HepG2 (cell line): ENCODE results near the gene DDX10. TPM values are rescaled to one million over a fixed set of nuclear protein-coding genes. Genes with fewer than 3 reads are reported as not detected.
A peak's percentile ranks its signal among the peaks of the same experiment; 100 is the strongest.

ENCODE experiments used
- ATAC-seq: fragments of 200-7000 bp; cut with Tn5 transposase; 3 replicates; pipeline ENCODE4 v1.9.1; 2020; ENCODE audit warnings: mild to moderate bottlenecking, moderate library complexity
- BruUV-seq: library from RNA; stranded (reverse); fragments of 400-500 nt; replicated peaks from 2 replicates; lab custom pipeline; 2021; lab: Mats Ljungman, UMichigan
- CTCF ChIA-PET: fragments of 300-600 bp; formaldehyde crosslinking; extraction: SDS; loops from one replicate; lab custom pipeline; 2021; ENCODE audit warnings: low total read pairs, inconsistent platforms, low intra/inter-chr PET ratio; lab: Yijun Ruan, JAX
- POLR2A ChIA-PET: fragments of 350-600 bp; sonication (Branson Sonifier 250); formaldehyde crosslinking; loops from one replicate; lab custom pipeline; 2020; ENCODE audit warnings: antibody characterized with exemption, inconsistent platforms; lab: Yijun Ruan, JAX
- DNase-seq: peaks from one replicate; pipeline ENCODE4 v3.0.0-alpha.2; 2015; ENCODE audit warnings: low spot score
- FAIRE-seq: peaks from 3 replicates; lab custom pipeline; 2011; peaks lifted over from hg19 to GRCh38; lab: Jason Lieb, UNC
- H2AFZ ChIP-seq: one replicate; pipeline ENCODE4 v1.6.1; 2011; ENCODE audit warnings: low read length, inconsistent platforms
- H3K27ac ChIP-seq: fragments of 300-600 bp; 3 replicates; pipeline ENCODE4 v1.8.0; 2011; ENCODE audit warnings: mixed run types, mild to moderate bottlenecking, mixed read lengths, low read length, inconsistent platforms; ENCODE audit not compliant: insufficient read depth; ENCODE audit errors: extremely low read length
- H3K27me3 ChIP-seq, 2 experiments: fragments of 200-600 bp in 1 of 2; 2 replicates in 1 of 2; 3 replicates in 1 of 2; pipeline versions ENCODE4 v1.6.0 to v1.8.0; 2011; ENCODE audit warnings: low read length in 2 of 2, mild to moderate bottlenecking in 2 of 2, moderate library complexity in 2 of 2, inconsistent platforms in 1 of 2; ENCODE audit not compliant: insufficient read depth in 2 of 2, control insufficient read depth in 1 of 2
- H3K36me3 ChIP-seq, 2 experiments: fragments of 200-600 bp in 1 of 2; replicated peaks in 1 of 2; 2 replicates in 1 of 2; 3 replicates in 1 of 2; pipeline versions ENCODE4 v1.5.1 to v1.8.0; 2011; ENCODE audit warnings: low read length in 2 of 2, inconsistent platforms in 1 of 2; ENCODE audit not compliant: insufficient read depth in 2 of 2, control insufficient read depth in 1 of 2
- H3K4me1 ChIP-seq: 2 replicates; pipeline ENCODE4 v1.5.1; 2012; ENCODE audit warnings: low read length, inconsistent platforms; ENCODE audit not compliant: insufficient read depth
- H3K4me2 ChIP-seq: 2 replicates; pipeline ENCODE4 v1.6.0; 2011; ENCODE audit warnings: low read depth, low read length, inconsistent platforms
- H3K4me3 ChIP-seq, 3 experiments: fragments of 200-600 bp in 1 of 3; sonication (generic), shearing (Covaris generic) in 1 of 3; replicated peaks in 1 of 3; 2 replicates each; pipeline ENCODE4 v1.5.1; 2011 to 2016; ENCODE audit warnings: low read length in 3 of 3, inconsistent platforms in 2 of 3, low read depth in 2 of 3, mild to moderate bottlenecking in 2 of 3, control low read depth in 1 of 3, mixed read lengths in 1 of 3; ENCODE audit not compliant: insufficient read depth in 1 of 3
- H3K79me2 ChIP-seq: one replicate; pipeline ENCODE4 v1.6.1; 2011; ENCODE audit warnings: low read length, inconsistent platforms; ENCODE audit not compliant: insufficient read depth
- H3K9ac ChIP-seq: 2 replicates; pipeline ENCODE4 v1.6.0; 2011; ENCODE audit warnings: mild to moderate bottlenecking, low read depth, low read length, inconsistent platforms; ENCODE audit not compliant: insufficient read depth
- H3K9me3 ChIP-seq: 2 replicates; pipeline ENCODE4 v1.5.1; 2012; ENCODE audit warnings: mild to moderate bottlenecking, low read length
- H4K20me1 ChIP-seq: 2 replicates; pipeline ENCODE4 v1.6.0; 2011; ENCODE audit warnings: inconsistent platforms, mild to moderate bottlenecking, low read length, moderate library complexity; ENCODE audit not compliant: insufficient read depth
- ARID5B ChIP-seq: IDR thresholded peaks from 2 replicates; pipeline ENCODE4 v1.4.0; 2020; ENCODE audit warnings: mild to moderate bottlenecking, missing genetic modification reagents
- CEBPB ChIP-seq: IDR thresholded peaks from 2 replicates; pipeline ENCODE4 v1.6.1; 2011; ENCODE audit warnings: low read depth, low read length, improper control_type of control experiment, borderline replicate concordance
- HNF4A ChIP-seq: sonication (generic); formaldehyde crosslinking; IDR thresholded peaks from 2 replicates; pipeline ENCODE4 v1.4.0; 2020; ENCODE audit warnings: missing genetic modification reagents
- PHF8 ChIP-seq: sonication (generic); formaldehyde crosslinking; IDR thresholded peaks from 2 replicates; pipeline ENCODE4 v1.5.0; 2020; ENCODE audit warnings: missing genetic modification reagents
- TEAD3 ChIP-seq: optimal IDR thresholded peaks from 2 replicates; pipeline ENCODE3; 2016; ENCODE audit warnings: borderline replicate concordance
- ZNF263 ChIP-seq: sonication (generic); formaldehyde crosslinking; IDR thresholded peaks from 2 replicates; pipeline ENCODE4 v1.4.0; 2020; ENCODE audit warnings: missing genetic modification reagents
- ZNF432 ChIP-seq: sonication (generic); formaldehyde crosslinking; IDR thresholded peaks from 2 replicates; pipeline ENCODE4 v1.5.0; 2020; ENCODE audit warnings: missing genetic modification reagents, mild to moderate bottlenecking, borderline replicate concordance
- ZNF839 ChIP-seq: sonication (generic); formaldehyde crosslinking; IDR thresholded peaks from 2 replicates; pipeline ENCODE4 v1.4.0; 2020; ENCODE audit warnings: missing genetic modification reagents, mild to moderate bottlenecking, borderline replicate concordance
- WGBS: methylation state at CpG from one replicate; pipeline ENCODE4 v1.1.6; 2017; ENCODE audit warnings: low lambda C conversion rate; 5-methylcytosine and 5-hydroxymethylcytosine counted together
- in situ Hi-C: cut with HindIII; loops from 2 replicates; pipeline ENCODE4 v1.10.0; 2017; ENCODE audit warnings: low pct_unique_long_range_greater_than_20kb; ENCODE audit not compliant: extremely low pct_ligation_motif_present
- intact Hi-C: fragments of 100-400 bp; cut with micrococcal nuclease; formaldehyde crosslinking; loops from one replicate; pipeline ENCODE4 v1.10.0; 2022; ENCODE audit not compliant: unreplicated experiment
- polyA plus RNA-seq, 8 experiments: library from polyadenylated mRNA; depleted of rRNA in 3 of 8; stranded (reverse) in 7 of 8; unstranded in 1 of 8; fragments of >200 nt; fragmentation: Illumina TruSeq in 4 of 8; extraction: Trizol in 4 of 8; gene quantifications; 2 replicates each; pipeline versions ENCODE4 v1.2.1 to v1.2.3, GENCODE V29; 2011 to 2016; ENCODE audit warnings: low read depth in 4 of 8, missing spikeins in 1 of 8, mixed read lengths in 1 of 8; ENCODE audit not compliant: insufficient read depth in 1 of 8
- total RNA-seq, 5 experiments: library from RNA; depleted of rRNA; stranded (reverse); fragments of >200 nt; fragmentation: Illumina TruSeq; extraction: Trizol; gene quantifications; 2 replicates each; pipeline ENCODE4 v1.2.3, GENCODE V29; 2016; ENCODE audit warnings: low read depth in 1 of 5

DDX10 gene
- total and polyA plus RNA-seq, 2 of the 13 experiments (the other 11 are each of a cell fraction or from before 2014, with no cell fraction given), result 17.0 to 32.0 TPM

- no peak overlapping the region for H3K4me2 ChIP-seq
- DNase-seq (peak; percentile 29), FAIRE-seq (no peak), ATAC-seq (peak; percentile 77)
- in situ Hi-C loops, result no loop called here
- WGBS, result 0% methylated on average over 2 of the region's 2 CpGs
- no TSS peak for BruUV-seq
- peaks cover 7% of the 10 kb centered on the region; the same call in 1 of the 2 replicates for H3K4me1 ChIP-seq
- H3K9me3 ChIP-seq, result no peaks in the 10 kb centered on the region
- POLR2A ChIA-PET, result no interaction called here
- H2AFZ ChIP-seq, result no peak overlapping the region
- H3K4me3 ChIP-seq, result no peak overlapping the region
- TF ChIP-seq CEBPB (0 out of 2 replicates have a peak, but pooled peaks have one; percentile 9), ZNF839 (CRISPR knock-in tag) (no peak), TEAD3 (CRISPR knock-in tag) (peak; percentile 63), ZNF263 (CRISPR knock-in tag) (peak; percentile 91), ZNF432 (CRISPR knock-in tag) (no peak), HNF4A (CRISPR knock-in tag) (peak; percentile 59), ARID5B (CRISPR knock-in tag) (0 out of 2 replicates have a peak, but pooled peaks have one; percentile 23), PHF8 (CRISPR knock-in tag) (no peak)
- no peaks in the 10 kb centered on the region for H3K79me2 ChIP-seq
- no peaks in the 10 kb centered on the region for H3K36me3 ChIP-seq
- intact Hi-C loops, result loop anchor here (5.0 kb wide), 1 partner anchor 139 kb away; the partner anchor contains the start of gene POGLUT3
- H4K20me1 ChIP-seq, result no peaks in the 10 kb centered on the region
- H3K27me3 ChIP-seq, result no peaks in the 10 kb centered on the region
- no peak overlapping the region for H3K9ac ChIP-seq
- CTCF ChIA-PET, result no interaction called here
- no peak overlapping the region for H3K27ac ChIP-seq
Measured at GRCh38 chr11:108636222-108636621, 28.6 kb upstream of the DDX10 start.
